Loucy (cell line): ENCODE data around the gene SYMPK.

Experiments used
- EZH2phosphoT487 ChIP-seq: fragments of 200-600 bp; IDR thresholded peaks from 2 replicates; pipeline ENCODE4 v1.6.1; 2018; ENCODE audit warnings: antibody characterized with exemption, mild to moderate bottlenecking, moderate library complexity, borderline replicate concordance
- TF ChIP-seq, protein P1 (sequence below): fragments of 200-600 bp; sonication (generic); conservative IDR thresholded peaks from 2 replicates; pipeline ENCODE4 v1.5.1; 2014; ENCODE audit warnings: mild to moderate bottlenecking, antibody characterized with exemption, low read length

DNA sequence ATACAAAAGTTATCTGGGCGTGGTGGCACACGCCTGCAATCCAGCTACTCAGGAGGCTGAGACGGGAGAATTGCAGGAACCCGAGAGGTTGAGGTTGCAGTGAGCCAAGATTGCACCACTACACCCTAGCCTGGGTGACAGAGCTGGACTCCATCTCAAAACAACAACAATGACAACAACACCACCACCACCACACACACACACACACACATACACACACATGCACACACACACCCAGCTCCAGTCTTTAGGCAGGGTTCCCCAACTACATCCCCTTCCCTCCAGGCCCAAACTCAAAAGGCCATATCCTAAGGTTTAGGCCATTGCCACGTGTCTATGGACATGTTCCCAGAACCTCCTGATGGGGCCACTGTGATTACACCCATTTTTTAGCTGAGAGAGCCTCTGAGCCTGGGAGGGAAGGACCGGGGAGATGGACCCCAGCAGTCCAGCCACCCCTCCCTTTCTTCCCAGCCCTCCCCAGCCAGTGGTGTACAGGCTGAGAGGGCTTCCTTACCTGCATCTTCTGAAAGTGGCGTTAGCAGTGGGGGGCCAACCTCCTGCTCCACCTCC is 61.3 kb downstream of the SYMPK start:
- TF ChIP-seq, protein P1, sequence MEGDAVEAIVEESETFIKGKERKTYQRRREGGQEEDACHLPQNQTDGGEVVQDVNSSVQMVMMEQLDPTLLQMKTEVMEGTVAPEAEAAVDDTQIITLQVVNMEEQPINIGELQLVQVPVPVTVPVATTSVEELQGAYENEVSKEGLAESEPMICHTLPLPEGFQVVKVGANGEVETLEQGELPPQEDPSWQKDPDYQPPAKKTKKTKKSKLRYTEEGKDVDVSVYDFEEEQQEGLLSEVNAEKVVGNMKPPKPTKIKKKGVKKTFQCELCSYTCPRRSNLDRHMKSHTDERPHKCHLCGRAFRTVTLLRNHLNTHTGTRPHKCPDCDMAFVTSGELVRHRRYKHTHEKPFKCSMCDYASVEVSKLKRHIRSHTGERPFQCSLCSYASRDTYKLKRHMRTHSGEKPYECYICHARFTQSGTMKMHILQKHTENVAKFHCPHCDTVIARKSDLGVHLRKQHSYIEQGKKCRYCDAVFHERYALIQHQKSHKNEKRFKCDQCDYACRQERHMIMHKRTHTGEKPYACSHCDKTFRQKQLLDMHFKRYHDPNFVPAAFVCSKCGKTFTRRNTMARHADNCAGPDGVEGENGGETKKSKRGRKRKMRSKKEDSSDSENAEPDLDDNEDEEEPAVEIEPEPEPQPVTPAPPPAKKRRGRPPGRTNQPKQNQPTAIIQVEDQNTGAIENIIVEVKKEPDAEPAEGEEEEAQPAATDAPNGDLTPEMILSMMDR, result no peak
- no peak for TF ChIP-seq EZH2phosphoT487
